Measurements from ENCODE around the gene SMCO2. TPM values are rescaled to one million over a fixed set of nuclear protein-coding genes. Genes with fewer than 3 reads are reported as not detected.

Gene SMCO2
- total RNA-seq, 1 experiment from 2014 or later: not detected

DNA sequence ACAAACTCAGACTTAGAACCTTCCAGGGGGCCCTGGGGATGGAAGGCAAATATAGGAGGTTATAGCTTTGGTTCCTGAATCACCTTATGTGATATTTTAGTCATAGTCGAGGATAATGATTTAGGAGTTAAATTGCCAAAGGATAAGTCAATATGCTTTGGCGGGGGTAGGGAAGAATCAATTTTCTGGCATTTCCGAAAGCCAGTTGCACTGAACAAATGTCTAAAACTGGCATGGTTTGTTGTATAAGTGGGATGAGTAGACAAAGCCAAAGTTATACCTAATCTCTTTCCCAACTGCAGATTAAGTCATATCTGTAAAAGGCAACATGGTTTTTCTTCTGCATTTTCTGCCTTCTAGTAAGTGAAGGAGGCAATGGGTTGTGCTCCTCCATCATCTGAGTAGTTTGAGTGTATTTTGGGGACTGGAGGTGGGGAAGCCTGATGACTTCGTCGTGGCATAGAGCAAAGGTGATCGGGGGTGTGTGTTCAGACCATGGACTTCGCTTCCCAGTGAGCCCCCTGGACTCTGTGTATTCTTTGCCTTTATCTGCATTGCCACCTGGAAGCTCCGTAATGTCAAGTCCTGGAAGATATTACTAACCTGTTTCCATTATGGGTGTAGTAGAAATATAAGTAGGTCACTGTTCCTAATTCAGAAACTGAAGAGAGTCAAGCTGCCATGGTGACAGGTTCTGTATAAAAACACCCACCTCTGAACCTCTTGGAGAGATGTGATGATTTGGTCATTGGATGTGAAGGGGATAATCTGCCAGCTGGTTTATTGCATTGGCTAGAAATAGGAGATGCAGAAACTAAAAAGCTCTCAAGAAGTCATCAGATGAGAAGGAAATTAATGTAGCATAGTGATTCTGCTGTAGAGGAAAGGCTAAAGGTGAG is 102.0 kb downstream of the SMCO2 start:
- peak overlapping the region; percentile 95 for H3K27ac ChIP-seq
- H3K36me3 ChIP-seq: no peaks in the 10 kb centered on the region
- H3K4me3 ChIP-seq: no peak overlapping the region
- H3K27me3 ChIP-seq (replicated peaks): no peaks in the 10 kb centered on the region
- peaks cover 38% of the 10 kb centered on the region for H3K4me1 ChIP-seq (replicated peaks)
- H3K9me3 ChIP-seq (replicated peaks): no peaks in the 10 kb centered on the region
- no peak for DNase-seq (ENCODE audit: low read depth in 1 of 2, low spot score in 2 of 2)

DNA sequence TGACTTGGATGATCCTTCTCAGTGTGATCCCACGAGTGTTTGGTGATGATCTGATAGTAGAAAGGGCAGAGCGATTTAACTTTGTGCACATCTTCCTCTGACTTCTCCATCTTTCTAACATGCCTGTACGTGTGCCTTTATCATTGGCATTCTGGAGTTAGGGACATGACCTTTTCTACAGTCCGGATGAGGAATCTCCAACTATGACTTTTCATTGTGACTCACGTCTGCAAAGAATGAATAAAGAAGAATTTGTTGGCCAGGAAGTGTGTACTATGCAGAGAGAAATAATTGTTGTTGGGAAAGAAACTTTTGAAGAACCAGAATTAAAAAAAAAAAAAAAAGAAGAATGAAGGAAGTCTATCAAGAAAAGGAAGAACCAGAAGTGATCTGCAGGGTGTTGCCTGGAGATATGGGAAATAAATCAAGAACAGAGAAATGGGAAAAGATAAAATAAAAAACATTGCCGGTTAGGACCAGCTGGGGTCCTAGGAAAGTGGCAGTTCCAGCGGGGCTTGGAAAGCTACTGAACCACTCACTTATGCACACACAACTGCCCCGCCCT is 102.8 kb downstream of the SMCO2 start:
- Histone ChIP-seq H3K4me3 (peak overlapping the region; percentile 10), H3K27ac (peak overlapping the region; percentile 95), H3K9me3 (replicated peaks) (no peaks in the 10 kb centered on the region), H3K27me3 (replicated peaks) (no peaks in the 10 kb centered on the region), H3K36me3 (no peaks in the 10 kb centered on the region), H3K4me1 (replicated peaks) (peaks cover 43% of the 10 kb centered on the region)
- peak in 1 of 2 experiments; percentile 82 for DNase-seq (ENCODE audit: low read depth in 1 of 2, low spot score in 2 of 2)

DNA sequence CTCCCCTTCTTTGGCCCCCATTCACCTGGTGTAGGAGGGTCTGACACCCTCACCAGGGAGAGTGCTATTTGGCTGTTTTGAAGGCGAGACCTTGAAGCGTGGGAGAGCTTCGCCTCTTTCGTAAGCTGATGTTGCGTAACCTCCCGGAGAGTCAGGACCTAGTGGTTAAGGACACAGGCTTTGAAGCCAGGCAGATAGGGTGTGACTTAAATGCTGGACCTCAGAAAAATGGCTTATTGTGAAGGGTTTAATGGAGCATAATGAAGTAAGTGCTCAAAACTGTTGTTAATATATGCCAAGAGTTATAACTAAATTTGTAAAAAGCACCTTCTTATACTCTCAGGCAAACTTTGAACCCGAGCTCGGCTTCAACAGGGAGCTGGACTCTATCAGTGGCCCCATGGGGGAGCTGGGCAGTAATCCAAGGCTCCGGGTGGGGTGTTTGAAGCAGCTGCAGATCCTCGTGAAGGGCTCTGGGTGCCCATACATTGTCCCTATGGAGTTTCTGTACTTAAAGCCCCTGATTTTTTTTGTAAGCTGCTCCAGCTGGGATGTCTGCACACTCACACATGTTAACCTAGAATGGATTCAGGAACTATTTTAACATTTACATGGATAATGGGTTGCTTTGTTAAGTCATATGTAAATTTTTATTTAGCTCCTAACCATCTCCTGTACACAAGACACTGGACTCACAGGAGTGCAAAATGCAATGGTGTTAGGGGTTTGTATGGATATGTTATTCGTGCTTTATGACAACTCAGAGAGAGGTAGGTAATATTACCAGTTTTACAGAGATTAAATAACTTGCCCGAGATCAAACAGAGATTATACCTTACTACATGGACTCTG is 103.5 kb downstream of the SMCO2 start:
- peaks cover 50% of the 10 kb centered on the region for H3K4me1 ChIP-seq (replicated peaks)

DNA sequence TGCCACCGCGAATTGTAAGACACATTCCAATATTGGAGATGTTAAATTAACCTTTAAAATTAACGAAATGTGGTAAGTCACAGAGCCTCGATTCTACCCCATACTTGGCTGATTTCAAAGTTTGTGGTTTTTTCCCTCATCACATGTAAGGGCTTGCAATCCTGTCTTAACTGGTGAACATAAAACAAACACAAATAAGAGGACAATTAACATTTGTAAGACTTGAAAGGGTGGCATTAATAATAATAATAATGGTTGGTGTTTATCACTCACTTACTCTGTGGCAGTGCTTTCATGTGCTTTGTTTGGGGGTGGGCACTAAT is 104.1 kb downstream of the SMCO2 start:
- Histone ChIP-seq H3K9me3 (replicated peaks) (no peaks in the 10 kb centered on the region), H3K36me3 (no peaks in the 10 kb centered on the region), H3K27ac (peak overlapping the region; percentile 95), H3K4me1 (replicated peaks) (peaks cover 54% of the 10 kb centered on the region), H3K27me3 (replicated peaks) (no peaks in the 10 kb centered on the region), H3K4me3 (no peak overlapping the region)
- no peak for DNase-seq (ENCODE audit: low read depth in 1 of 2, low spot score in 2 of 2)

More for the DNA sequence above, 103.5 kb downstream of the SMCO2 start:
- DNase-seq (ENCODE audit: low read depth in 1 of 2, low spot score in 2 of 2): peak; percentile 71 to 74
- Histone ChIP-seq H3K27ac (peak overlapping the region; percentile 95), H3K9me3 (replicated peaks) (no peaks in the 10 kb centered on the region), H3K36me3 (no peaks in the 10 kb centered on the region), H3K4me3 (peak overlapping the region; percentile 10), H3K27me3 (replicated peaks) (no peaks in the 10 kb centered on the region)

- no peaks in the 10 kb centered on the region for H3K27me3 ChIP-seq (replicated peaks)
- H3K9me3 ChIP-seq (replicated peaks): no peaks in the 10 kb centered on the region
- H3K4me1 ChIP-seq (replicated peaks): peaks cover 60% of the 10 kb centered on the region
- H3K4me3 ChIP-seq: no peak overlapping the region
- no peak for DNase-seq (ENCODE audit: low read depth in 1 of 2, low spot score in 2 of 2)
- H3K36me3 ChIP-seq: no peaks in the 10 kb centered on the region
- no peak overlapping the region for H3K27ac ChIP-seq
Measured at GRCh38 chr12:27551172-27551840, 104.8 kb downstream of the SMCO2 start.

Other genes with a start within 250 kb of the SMCO2 start
- gene STK38L, start 202.4 kb upstream of the SMCO2 start, total RNA-seq (2014; rRNA removed; shearing (Covaris generic)): 39.4 and 46.4 TPM in 2 replicates
- gene BMAL2, start 113.9 kb upstream of the SMCO2 start, total RNA-seq (2014; rRNA removed; shearing (Covaris generic)): 39.5 and 47.8 TPM in 2 replicates
- 52.9 and 86.9 TPM in 2 replicates for gene PPFIBP1, start 77.5 kb downstream of the SMCO2 start, total RNA-seq (2014; rRNA removed; shearing (Covaris generic))
- gene REP15, start 249.7 kb downstream of the SMCO2 start, total RNA-seq (2014; rRNA removed; shearing (Covaris generic)): 0.94 and 1.1 TPM in 2 replicates